Medulla oblongata (tissue), 1 donor: ENCODE results near the gene CCNT1.
"Not testable (repeated sequence)": the region's sequence is repeated elsewhere in the genome, so short reads cannot be mapped to it uniquely, and the experiment has no call there.

Source experiments
- DNase-seq: peaks from one replicate; pipeline ENCODE4 v3.0.0-alpha.2; 2015; ENCODE audit errors: extremely low spot score

Gene CCNT1

GRCh38 chr12:48716493-48717251 lies at the start of gene CCNT1:
TSS of gene CCNT1 (minus strand) at chr12:48716707. CDS start at chr12:48716675, 32 bp downstream.
- DNase-seq: peak; percentile 100

DNA sequence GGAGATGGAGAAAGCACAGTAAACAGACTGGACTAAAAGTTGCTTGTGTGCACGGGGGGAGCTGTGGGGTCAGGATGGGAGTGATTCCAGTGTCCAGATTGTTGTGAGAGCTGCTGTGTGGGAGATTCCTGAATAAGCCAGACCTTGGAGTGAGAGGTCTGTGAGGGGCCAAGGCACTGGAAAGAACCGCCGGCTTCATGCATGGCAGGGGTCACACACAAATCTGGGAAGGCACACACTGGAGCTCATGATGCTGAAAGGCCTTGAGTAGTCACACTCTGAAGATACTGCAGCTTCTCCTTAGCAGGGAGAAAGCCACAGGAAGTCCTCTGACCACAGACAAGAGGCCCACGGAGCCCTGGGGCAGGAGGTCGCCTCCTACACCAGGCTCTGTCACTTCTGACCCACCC lies 49.3 kb upstream of the CCNT1 start:
- no peak for DNase-seq

- DNase-seq: no peak
Observed at GRCh38 chr12:48764521-48764920, 48.0 kb upstream of the CCNT1 start.

DNA sequence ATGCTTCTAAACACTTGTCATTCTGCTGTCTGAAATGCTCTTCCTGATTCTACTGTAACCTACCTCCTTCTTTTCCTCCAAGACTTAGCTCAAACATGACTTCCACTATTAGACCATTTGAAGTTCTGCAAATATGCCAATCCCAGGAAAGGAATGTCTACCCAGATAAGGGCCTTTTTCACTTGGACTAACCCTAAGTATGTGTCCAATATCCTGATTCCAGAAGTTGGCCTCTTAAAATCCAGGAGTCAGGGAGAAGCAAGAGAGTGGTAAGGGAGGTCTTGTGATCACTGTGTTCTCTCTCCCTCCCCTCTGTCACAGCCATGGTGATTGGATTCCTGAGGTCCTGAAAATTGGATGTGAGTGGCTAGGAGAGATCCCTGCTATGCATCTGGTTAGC lies 42.2 kb upstream of the CCNT1 start:
- no peak for DNase-seq

DNA sequence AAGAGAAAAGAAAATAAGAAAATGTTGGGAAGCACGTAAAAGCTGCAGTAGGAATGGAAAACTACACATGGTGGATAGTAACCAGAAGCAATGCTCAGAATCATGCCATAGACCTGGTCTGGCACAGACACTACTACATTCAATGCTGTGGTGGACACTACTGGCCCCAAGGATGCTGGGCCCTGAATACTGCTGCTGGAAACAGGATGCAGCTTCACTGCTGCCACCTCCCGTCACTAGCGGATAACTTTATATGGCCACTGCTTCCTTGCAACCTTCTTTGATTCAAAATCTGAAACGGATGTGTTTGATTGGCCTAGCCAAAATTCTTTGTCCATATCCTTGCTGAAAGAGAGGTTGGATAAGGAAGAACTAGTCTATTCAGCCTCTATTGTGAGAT lies 41.7 kb upstream of the CCNT1 start:
- no peak for DNase-seq

GRCh38 chr12:48750769-48751356 lies 34.4 kb upstream of the CCNT1 start:
- no peak for DNase-seq

GRCh38 chr12:48750215-48750614 lies 33.7 kb upstream of the CCNT1 start:
- DNase-seq: no peak

DNA sequence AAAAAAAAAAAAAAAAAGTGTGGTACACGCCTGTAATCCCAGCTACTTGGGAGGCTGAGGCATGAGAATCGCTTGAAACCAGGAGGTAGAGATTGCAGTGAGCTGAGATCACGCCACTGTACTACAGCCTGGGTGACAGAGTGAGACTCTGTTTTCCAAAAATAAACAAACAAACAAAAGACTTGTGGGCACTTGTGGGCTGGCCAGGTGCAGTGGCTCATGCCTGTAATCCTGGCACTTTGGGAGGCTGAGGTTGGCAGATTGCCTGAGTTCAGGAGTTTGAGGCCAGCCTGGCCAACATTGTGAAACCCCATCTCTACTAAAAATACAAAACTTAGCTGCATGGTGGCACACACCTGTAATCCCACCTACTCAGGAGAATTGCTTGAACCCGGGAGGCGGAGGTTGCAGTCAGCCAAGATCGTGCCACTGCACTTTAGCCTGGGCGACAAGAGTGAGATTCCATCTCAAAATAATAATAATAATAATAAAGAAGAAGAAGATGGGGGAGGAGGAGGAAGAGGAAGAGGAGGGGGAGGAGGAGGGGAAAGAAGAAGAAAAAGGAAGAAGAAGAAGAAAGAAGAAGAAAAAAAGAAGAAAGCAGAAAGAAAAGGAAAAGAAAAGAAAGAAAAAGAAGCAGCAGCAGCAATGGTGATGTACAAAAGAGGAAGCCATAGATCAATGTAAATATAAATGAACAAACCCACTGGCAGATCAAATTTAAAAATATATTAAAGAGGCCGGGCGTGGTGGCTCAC lies 27.9 kb upstream of the CCNT1 start:
- no peak for DNase-seq

DNA sequence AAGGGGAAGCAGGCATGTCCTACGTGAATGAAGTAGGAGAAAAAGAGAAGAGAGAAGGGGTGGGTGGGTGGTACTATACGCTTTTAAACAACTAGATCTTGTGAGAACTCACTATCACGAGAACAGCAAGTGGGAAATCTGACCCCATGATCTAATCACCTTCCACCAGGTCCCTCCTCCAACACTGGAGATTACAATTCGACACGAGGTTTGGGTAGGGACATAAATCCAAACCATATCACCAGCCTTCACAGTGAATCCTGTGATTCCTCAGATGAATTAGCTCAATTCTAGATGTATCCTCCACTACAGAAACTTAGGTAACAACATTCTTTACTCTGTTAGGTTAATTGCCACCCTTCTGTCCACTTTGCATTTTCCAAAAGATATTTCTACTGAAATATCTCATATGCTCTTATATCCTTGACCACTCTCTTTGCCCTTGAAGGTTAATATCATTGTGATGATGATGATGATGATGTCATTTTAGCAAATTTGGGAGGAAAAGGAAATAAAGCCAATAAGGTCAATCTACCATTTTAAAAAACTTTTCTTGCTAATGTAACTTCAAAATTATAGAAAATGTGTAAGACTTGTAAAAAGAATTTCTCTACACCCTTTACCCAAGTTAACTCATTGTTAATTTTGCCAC lies 23.2 kb upstream of the CCNT1 start:
- DNase-seq: no peak

DNA sequence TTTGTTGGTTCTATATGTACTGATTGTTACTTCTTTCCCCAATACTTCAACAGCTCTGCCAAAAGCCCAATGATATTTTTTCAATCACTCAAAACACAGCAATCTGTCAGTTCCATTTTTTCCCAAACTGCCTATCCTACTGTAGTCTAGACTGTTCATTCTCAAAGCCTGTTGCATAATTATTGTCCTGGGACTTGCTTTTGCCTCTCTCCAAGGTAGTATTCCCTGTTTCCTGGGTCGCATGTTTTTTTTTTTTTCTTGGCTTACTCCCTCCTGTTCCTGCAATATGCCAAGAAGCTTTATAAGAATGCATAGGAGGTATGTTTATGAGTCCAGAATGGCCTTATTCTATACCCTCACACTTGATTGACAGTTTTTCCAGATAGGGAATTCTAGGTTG lies 19.9 kb upstream of the CCNT1 start:
- no peak for DNase-seq

GRCh38 chr12:48728807-48729206 lies 12.3 kb upstream of the CCNT1 start:
- no peak for DNase-seq

- not testable (repeated sequence) for DNase-seq
Observed at GRCh38 chr12:48720737-48721136, 4.2 kb upstream of the CCNT1 start.

DNA sequence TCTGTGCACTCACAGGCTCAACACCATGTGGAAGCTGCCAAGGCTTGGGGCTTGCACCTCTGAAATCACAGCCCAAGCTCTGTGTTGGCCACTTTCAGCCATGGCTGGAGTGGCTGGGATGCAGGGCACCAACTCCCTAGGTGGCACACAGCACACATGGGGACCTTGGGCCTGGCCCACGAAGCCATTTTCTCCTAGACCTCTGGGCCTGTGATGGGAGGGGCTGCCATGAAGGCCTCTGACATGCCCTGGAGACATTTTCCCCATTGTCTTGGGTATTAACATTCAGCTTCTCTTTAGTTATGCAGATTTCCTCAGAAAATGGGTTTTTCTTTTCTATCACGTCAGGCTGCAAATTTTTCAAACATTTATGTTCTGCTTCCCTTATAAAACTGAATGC lies 3.7 kb upstream of the CCNT1 start:
- not testable (repeated sequence) for DNase-seq

GRCh38 chr12:48719002-48719401 lies 2.5 kb upstream of the CCNT1 start:
- not testable (repeated sequence) for DNase-seq

DNA sequence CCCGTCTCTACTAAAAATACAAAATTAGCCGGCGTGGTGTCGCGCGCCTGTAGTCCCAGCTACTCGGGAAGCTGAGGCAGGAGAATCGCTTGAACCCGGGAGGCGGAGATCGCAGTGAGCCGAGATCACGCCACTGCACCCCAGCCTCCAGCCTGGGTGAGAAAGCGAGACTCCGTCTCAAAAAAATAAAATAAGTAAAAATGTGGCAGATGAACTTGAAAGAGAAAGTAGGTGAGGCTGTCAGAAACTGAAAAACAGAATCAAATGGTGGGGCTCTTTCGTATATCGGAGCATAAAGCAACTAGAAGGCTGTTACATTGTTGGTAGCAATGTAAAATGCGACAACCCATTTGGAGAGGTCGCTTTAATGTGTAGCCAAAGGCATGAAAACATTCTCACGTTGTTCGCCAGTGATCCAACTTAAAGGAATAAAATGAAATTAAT lies 767 bp upstream of the CCNT1 start:
- DNase-seq: peak; percentile 22

DNA sequence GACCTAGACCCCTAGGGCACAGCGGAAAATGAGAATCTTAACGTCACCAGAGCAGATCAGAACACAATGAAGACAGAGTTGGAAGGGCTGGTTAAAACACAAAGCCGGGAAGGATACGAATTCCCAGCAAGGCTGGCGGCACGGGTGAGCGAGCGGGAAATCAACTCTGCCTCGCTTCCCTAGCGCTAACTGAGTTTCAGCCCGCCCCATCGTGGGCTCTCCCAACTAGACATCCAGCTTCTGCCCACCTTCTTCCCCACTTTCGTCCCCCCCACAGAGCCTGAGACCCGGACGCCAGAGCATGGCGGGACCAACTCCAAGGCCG lies 377 bp downstream of the CCNT1 start:
- no peak for DNase-seq

DNA sequence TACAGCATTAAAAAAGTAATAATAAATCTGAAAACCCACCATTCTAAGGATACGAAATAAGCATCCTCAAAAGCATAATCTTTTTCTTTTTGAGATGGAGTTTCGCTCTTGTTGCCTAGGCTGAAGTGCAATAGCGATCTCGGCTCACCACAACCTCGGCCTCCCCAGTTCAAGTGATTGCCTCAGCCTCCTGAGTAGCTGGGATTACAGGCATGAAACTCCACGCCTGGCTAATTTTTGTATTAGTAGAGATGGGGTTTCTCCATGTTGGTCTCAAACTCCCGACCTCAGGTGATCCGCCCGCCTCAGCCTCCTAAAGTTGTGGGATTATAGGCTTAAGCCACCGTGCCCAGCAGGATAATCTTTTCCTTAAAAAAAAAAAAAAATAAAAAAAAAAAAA lies 4.3 kb downstream of the CCNT1 start:
- DNase-seq: no peak

DNA sequence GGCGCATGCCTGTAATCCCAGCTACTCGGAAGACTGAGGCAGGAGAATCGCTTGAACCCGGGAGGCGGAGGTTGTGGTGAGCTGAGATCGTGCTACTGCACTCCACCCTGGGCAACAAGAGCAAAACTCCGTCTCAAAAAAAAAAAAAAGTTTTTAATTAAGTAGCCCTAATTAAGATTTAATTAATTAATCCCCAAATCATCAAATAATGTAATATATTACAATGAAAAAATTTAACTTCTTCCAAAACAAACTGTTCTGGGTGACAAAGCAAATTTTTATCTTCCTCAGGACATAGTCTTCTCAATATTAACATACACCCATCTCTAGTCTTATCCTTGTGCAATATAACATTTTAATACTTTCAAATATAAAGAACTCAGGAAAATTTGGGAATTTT lies 17.7 kb downstream of the CCNT1 start:
- not testable (repeated sequence) for DNase-seq

DNA sequence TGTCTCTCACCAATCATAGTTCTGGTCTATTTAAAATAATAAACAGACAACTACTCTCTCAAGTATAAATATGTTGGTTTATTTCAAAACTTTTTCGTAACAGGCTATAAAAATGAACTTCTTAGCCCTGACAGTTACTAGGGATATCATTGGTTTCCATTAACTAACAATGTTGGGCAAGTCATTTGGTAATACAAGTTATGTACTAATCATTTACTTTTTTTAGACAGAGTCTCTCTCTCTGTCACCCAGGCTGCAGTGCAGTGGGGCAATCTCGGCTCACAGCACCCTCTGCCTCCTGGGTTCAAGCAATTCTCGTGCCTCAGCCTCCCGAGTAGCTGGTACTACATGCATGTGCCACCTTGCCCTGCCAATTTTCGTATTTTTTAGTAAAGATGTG lies 19.9 kb downstream of the CCNT1 start:
- no peak for DNase-seq

DNA sequence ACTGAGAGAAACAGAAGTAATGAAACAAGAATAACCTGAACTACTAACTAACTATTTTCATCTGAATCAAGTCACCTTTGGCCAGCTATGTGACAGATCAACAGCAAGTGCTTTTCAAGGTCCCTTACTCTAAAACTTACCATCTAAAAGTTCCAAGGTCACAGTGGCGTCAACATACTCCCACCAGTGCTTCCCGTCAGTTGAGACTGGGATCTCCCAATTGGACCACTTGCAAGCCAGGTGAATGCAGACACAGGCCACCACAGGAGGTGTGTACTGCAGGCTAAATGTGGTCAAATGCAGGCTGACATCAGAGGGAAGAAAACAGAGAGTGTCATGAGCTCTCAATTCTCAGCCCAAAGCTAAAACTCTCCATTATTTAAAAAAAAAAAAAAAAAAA lies 20.6 kb downstream of the CCNT1 start:
- no peak for DNase-seq

DNA sequence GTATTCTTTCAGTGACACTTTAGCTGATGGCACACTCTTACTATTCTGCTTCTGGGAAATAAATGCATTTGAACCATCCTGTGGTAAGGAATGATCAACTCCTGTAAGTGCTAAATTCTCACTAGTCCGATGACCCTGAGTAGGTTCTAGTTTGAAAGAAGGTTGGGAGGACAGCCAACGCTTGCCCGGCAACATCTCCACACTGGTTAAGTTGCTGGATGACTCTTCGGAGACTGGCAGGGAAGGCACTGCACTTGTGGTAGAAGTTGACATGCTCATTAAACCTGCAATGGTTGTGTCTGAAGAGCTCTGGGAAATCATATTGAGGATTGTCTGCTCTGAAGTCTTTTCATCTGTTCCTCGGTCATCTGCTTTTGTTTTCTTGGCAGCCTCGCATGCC lies 22.5 kb downstream of the CCNT1 start:
- no peak for DNase-seq

- DNase-seq: no peak
Observed at GRCh38 chr12:48693572-48693971, 22.9 kb downstream of the CCNT1 start.
